HFFc6 (cell line): ENCODE results near the gene LMAN2. TPM values are rescaled to one million over a fixed set of nuclear protein-coding genes. Genes with fewer than 3 reads are reported as not detected.
"Not testable (repeated sequence)": the region's sequence is repeated elsewhere in the genome, so short reads cannot be mapped to it uniquely, and the experiment has no call there.

ENCODE experiments used
- DNase-seq: peaks from one replicate; pipeline ENCODE4 v3.0.0-alpha.2; 2018
- H3K27ac Mint-ChIP-seq: 2 replicates; pipeline ENCODE4 v1.8.0; 2020; ENCODE audit warnings: mild to moderate bottlenecking, mixed read lengths
- H3K27me3 Mint-ChIP-seq: 2 replicates; pipeline ENCODE4 v1.8.0; 2021; ENCODE audit warnings: mild to moderate bottlenecking, moderate library complexity, mixed read lengths; ENCODE audit not compliant: insufficient read depth
- H3K36me3 Mint-ChIP-seq: 2 replicates; pipeline ENCODE4 v1.8.0; 2021; ENCODE audit warnings: low read depth, mixed read lengths
- H3K4me1 Mint-ChIP-seq: 2 replicates; pipeline ENCODE4 v1.8.0; 2020; ENCODE audit warnings: low read depth, mixed read lengths
- H3K4me3 Mint-ChIP-seq: 2 replicates; pipeline ENCODE4 v1.8.0; 2020; ENCODE audit warnings: mild to moderate bottlenecking, moderate library complexity, mixed read lengths
- H3K9me3 Mint-ChIP-seq: 2 replicates; pipeline ENCODE4 v1.8.0; 2020; ENCODE audit warnings: mild to moderate bottlenecking, mixed read lengths
- CTCF ChIP-seq: fragments of 200-600 bp; sonication (generic); IDR thresholded peaks from 2 replicates; pipeline ENCODE4 v1.5.0; 2021; ENCODE audit warnings: antibody characterized with exemption, mild to moderate bottlenecking
- total RNA-seq, 6 experiments: library from RNA; stranded (reverse); fragmentation: NEBNext Ultra II Directional; extraction: Animal tissue kit (Norgen Biotek cat#: 25700); gene quantifications; 2 replicates in 1 of 6; 3 replicates in 5 of 6; pipeline ENCODE4 v1.2.3, GENCODE V29; 2021

Gene LMAN2
- total RNA-seq, 6 experiments from 2014 or later = 153 to 169 (median 164) TPM

- H3K27ac Mint-ChIP-seq = no peak overlapping the region
- no peaks in the 10 kb centered on the region for H3K9me3 Mint-ChIP-seq
- TF ChIP-seq CTCF = no peak
- no peaks in the 10 kb centered on the region; the same call in 1 of the 2 replicates for H3K36me3 Mint-ChIP-seq
- H3K4me1 Mint-ChIP-seq = peaks cover 37% of the 10 kb centered on the region
- DNase-seq = no peak
- H3K4me3 Mint-ChIP-seq = peak overlapping the region; percentile 98; the same call in 1 of the 2 replicates
- H3K27me3 Mint-ChIP-seq = no peaks in the 10 kb centered on the region; the same call in 1 of the 2 replicates
Observed at GRCh38 chr5:177349362-177349647, 2.2 kb downstream of the LMAN2 start.

DNA sequence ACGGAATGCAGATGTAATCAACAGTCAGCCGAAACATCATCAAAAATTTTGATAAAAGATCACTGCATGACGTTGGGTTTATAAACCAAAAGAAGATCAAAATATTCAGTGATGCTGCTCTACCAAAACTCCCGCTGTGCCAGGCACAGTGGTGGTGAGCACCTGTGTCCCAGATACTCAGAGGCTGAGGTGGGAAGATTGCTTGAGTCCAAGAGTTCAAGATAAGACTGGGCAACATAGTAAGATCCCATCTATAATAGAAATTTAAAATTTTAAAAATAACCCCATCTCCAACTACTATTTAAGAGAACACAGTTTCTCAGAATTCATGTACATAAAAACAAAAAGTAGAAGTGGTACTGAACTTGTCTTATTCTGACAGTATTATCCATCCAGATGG is 3.8 kb downstream of the LMAN2 start:
- Mint-ChIP-seq H3K27me3 (no peaks in the 10 kb centered on the region; the same call in 1 of the 2 replicates), H3K9me3 (no peaks in the 10 kb centered on the region), H3K4me3 (no peak overlapping the region), H3K4me1 (peaks cover 37% of the 10 kb centered on the region), H3K36me3 (peaks cover 5% of the 10 kb centered on the region), H3K27ac (no peak overlapping the region)
- no peak for TF ChIP-seq CTCF
- DNase-seq = no peak

- Mint-ChIP-seq H3K36me3 (peaks cover 5% of the 10 kb centered on the region), H3K9me3 (no peaks in the 10 kb centered on the region), H3K4me3 (no peak overlapping the region), H3K27me3 (no peaks in the 10 kb centered on the region; the same call in 1 of the 2 replicates), H3K27ac (no peak overlapping the region), H3K4me1 (peaks cover 33% of the 10 kb centered on the region)
- TF ChIP-seq CTCF = no peak
- DNase-seq = no peak
Observed at GRCh38 chr5:177346820-177347219, 4.6 kb downstream of the LMAN2 start.

DNA sequence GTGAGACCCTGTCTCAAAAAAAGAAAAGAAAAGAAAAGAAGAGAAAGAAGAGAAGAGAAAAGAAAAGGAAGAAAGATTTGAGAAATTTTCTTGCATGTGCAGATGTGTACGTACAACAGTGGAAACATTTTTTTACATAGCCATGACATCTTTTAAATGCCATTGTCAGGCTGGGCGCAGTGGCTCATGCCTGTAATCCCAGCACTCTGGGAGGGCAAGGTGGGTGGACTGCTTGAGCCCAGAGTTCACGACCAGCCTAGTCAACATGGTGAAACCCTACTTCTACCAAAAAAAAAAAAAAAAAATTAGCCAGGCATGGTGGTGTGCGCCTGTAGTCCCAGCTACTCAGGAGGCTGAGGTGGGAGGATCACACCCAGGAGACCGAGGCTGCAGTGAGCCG is 6.6 kb downstream of the LMAN2 start:
- H3K4me1 Mint-ChIP-seq = peaks cover 22% of the 10 kb centered on the region
- H3K36me3 Mint-ChIP-seq = peaks cover 5% of the 10 kb centered on the region
- H3K27me3 Mint-ChIP-seq = no peaks in the 10 kb centered on the region; the same call in 1 of the 2 replicates
- TF ChIP-seq CTCF = no peak
- no peak overlapping the region for H3K27ac Mint-ChIP-seq
- H3K4me3 Mint-ChIP-seq = no peak overlapping the region
- H3K9me3 Mint-ChIP-seq = no peaks in the 10 kb centered on the region
- no peak for DNase-seq

- Mint-ChIP-seq H3K36me3 (peaks cover 5% of the 10 kb centered on the region; the same call in 1 of the 2 replicates), H3K9me3 (no peaks in the 10 kb centered on the region), H3K27me3 (no peaks in the 10 kb centered on the region; the same call in 1 of the 2 replicates), H3K27ac (no peak overlapping the region), H3K4me1 (peaks cover 11% of the 10 kb centered on the region; the same call in 1 of the 2 replicates), H3K4me3 (no peak overlapping the region)
- TF ChIP-seq CTCF = no peak
- no peak for DNase-seq
Observed at GRCh38 chr5:177343777-177344176, 7.7 kb downstream of the LMAN2 start.

DNA sequence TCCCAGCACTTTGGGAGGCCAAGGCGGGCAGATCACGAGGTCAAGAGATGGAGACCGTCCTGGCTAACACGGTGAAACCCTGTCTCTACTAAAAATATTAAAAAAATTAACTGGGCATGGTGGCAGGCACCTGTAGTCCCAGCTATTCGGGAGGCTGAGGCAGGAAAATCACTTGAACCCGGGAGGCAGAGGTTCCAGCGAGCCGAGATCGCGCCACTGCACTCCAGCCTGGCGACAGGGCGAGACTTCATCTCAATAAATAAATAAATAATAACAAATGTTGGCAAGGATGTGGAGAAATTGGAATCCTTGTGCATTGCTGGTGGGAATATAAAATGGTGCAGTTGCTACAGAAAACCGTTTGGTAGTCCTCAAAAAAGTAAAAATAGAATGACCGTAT is 8.5 kb downstream of the LMAN2 start:
- peaks cover 11% of the 10 kb centered on the region; the same call in 1 of the 2 replicates for H3K4me1 Mint-ChIP-seq
- H3K27me3 Mint-ChIP-seq, DNase-seq, H3K4me3 Mint-ChIP-seq, H3K9me3 Mint-ChIP-seq, H3K36me3 Mint-ChIP-seq, H3K27ac Mint-ChIP-seq: not testable (repeated sequence)
